ENCODE data around the gene SUGP2.
"Not testable (repeated sequence)": the region's sequence is repeated elsewhere in the genome, so short reads cannot be mapped to it uniquely, and the experiment has no call there.

SUGP2 gene

DNA sequence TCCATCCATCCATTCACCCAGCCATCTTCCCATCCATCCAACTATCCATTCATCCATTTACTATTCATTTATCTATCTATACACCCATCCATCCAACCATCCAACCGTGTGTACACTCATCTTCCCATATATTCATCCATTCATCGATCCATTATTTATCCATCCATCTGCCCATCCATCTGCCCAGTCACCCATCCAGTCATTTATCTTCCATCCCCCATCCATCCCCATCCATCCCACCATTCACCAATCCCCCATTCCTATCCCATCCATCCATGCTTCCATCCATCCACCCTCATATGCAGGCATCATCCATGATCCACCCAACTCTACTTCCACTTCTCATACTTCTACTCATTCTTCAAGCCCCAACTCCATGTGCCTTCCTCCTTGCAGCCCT, 78.3 kb downstream of the SUGP2 start:
- no peak for DNase-seq (ENCODE audit: low read depth in 1 of 2, low spot score in 1 of 2)

DNA sequence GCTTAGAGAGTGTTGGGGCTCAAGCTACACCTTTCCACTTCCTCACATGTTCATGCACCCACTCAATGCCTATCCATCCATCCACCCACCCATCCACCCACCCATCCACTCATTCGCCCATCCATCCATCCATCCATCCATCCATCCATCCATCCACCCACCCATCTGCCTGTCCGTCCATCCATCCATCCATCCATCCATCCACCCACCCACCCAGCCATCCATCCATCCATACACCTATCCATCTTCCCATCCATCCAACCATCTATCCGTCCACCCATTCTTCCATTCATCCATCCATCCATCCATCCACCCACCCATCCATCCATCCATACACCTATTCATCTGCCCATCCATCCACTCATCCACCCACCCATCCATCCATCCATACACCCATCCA, 79.2 kb downstream of the SUGP2 start:
- no peak for DNase-seq (ENCODE audit: low read depth in 1 of 2, low spot score in 1 of 2)

DNA sequence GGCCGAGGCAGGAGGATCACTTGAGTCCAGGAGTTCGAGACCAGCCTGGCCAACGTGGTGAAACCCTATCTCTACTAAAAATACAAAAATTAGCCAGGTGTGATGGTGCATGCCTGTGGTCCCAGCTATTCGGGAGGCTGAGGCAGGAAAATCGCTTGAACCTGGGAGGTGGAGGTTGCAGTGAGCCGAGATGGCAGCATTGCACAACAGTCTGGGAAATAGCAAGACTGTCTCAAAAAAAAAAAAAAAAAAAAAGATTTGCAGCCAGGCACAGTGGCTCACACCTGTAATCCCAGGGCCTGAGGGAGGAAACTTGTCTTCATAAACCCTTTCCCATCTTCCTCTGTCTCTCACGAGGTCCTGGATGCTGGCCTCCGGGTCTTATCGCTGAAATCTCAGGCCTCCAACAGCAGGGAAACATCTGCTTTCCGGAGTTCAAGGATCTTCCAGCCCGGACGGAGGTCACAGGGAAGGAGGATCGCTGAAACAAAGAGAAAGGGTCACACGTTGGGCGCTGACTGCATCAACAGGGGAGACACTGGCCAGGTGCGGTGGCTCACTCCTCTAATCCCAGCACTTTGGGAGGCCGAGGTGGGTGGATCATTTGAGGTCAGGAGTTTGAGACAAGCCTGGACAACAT, 80.8 kb downstream of the SUGP2 start:
- DNase-seq (ENCODE audit: low read depth in 1 of 2, low spot score in 1 of 2), result not testable (repeated sequence)

DNA sequence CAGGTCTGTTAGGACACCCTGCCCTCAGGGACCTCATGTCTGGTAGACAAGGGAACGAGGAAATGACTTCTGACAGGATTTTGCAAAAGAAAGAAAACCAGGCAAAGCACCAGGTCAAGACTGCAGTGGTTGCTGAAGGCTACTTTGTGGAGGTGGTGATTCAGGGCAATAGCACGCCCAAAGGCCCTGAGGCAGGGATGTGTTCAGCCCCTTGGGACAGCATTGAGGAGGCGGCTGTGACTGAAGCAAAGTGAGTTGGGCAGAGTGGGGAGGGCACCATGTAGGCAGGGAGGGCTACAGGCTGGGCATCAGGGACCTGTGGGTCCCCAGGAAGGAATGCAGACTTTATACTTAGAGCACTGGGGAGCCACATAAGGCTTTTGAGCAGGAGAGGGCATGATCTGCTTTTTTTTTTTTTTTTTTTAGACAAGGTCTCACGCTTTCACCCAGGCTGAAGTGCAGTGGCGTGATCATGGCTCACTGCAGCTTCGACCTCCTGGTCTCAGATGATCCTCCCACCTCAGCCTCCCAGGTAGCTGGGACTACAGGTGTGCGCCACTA, 81.5 kb downstream of the SUGP2 start:
- DNase-seq (ENCODE audit: low read depth in 1 of 2, low spot score in 1 of 2), result no peak

DNA sequence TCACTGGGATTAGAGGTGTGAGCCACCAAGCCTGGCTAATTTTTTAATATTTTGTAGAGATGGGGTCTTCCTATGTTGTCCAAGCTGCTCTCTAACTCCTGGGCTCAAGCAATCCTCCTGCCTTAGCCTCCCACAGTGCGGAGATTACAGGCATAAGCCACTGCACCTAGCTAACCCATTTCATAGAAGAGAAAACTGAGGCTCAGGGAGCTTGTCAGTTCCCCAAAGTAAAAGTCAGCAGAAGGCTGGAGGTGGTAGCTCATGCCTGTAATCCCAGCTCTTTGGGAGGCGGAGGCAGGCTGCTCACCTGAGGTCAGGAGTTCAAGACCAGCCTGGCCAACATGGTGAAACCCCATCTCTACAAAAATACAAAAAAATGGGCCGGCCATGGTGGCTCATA, 83.5 kb downstream of the SUGP2 start:
- DNase-seq (ENCODE audit: low read depth in 1 of 2, low spot score in 1 of 2), result no peak

DNA sequence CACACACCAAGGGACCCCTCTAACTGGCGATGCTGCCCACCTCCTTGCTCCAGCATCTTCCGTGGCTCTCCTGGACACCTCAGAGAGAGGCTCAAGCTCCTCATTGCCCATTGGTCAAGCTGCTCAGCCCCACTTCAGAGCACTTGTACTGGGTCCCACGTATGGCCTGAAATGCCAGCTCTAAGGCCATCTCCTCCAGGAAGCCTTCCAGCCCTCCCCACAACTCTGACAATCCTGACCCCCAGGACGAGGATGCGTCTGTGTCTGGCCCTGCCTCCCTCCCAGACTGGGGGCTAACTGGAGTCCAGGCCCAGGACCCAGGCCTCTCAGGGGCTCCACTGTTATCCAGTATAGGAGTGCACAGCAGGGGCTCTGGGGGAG, 84.4 kb downstream of the SUGP2 start:
- no peak for DNase-seq (ENCODE audit: low read depth in 1 of 2, low spot score in 1 of 2)

DNA sequence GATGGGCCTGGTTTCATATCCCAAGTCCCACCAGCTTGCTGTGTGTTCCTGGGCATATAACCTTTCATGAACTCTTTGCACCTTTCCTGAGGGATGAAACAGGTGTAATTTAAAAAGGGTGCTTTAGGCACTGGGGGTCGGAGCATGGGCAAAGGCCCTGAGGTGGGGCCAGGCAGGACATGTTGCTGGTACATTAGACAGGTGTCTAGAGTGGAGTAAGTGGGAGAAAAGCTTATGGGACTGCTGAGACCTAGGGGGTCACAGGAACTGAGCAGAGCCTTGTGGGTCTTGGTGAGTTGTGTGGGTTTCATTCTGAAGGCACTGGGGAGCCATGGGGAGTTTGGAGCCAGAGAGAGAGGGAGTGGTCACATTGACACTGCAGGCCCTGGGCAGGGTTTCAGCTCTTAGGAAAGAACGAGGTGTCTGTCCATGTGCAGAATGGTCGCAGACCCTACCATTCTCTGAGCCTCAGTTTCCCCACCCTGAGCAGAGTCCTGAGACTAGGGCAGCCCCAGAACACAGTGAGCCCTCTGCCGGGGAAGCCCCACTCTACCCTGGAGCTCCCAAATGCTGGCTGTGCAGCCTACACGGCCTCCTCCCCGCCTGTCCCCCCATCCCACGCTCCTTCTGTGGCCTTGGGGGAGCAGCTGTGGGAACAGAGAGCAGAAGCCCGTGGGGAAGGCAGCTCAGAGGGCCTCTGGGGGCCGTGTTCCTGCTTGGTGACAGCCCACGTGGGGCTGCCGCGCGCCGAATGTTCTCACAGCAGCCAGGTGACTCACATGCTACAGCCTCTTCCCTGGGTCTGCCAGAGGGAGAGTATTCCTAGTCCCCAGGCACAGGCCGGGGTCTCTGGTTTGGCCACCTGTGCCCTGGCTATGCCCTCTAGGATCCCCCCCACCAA, 85.0 kb downstream of the SUGP2 start:
- DNase-seq (ENCODE audit: low read depth in 1 of 2, low spot score in 1 of 2), result no peak

DNA sequence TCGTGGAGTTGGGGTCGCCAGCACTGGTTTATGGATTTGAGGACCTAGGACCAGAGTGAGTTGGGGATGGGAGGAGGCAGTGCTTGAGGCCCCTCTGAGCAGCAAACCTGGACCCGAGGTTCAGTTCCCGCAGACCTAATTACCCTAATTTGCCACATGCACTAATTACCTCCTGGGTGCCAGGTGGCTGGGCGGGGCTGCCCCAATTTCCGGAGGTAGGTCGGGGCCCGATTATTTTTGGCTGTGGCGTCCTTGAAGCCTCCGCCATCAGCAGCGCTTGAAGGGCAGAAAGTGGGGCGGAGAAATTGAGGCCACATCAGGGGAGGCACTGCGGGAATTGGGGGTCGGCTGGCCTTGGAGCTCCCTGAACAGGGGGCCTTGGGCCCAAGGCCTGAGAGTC, 86.4 kb downstream of the SUGP2 start:
- DNase-seq (ENCODE audit: low read depth in 1 of 2, low spot score in 1 of 2), result no peak

DNA sequence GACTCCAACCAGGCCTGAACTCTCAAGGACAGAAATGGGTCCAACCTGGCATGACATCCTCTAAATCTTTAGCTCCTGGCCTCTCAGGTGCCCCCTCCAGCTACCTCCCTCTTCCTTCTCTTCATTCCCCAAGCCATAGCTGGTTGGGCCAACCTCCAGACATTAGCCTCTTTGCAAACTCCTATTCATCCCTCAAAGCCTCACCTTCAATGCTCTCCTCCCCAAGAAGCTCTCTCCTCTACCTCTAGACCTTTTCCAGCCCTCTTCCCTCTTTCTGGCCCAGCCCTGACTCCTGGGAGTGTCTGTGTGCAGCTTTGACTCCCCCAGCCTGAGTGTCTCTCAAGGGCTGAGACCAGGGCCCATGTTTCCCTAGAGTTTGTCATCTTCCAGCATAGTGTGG, 87.0 kb downstream of the SUGP2 start:
- no peak for DNase-seq (ENCODE audit: low read depth in 1 of 2, low spot score in 1 of 2)

DNA sequence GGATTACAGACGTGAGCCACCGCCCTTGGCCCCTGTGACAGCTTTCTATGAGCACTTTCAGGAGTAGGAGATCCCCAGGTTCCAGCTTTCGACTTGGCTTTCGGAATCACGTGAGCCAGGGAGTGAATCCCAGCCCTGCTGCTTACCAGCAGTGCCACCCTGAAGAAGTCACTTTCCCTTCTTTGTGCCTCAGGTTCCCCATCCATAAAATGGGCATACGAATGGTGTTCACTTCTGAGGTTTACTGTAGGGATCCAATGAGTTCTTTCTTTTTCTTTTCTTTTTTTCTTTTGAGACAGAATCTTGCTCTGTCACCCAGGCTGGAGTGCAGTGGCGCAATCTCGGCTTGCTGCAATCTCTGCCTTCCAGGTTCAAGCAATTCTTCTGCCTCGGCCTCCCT, 88.0 kb downstream of the SUGP2 start:
- DNase-seq (ENCODE audit: low read depth in 1 of 2, low spot score in 1 of 2), result no peak

DNA sequence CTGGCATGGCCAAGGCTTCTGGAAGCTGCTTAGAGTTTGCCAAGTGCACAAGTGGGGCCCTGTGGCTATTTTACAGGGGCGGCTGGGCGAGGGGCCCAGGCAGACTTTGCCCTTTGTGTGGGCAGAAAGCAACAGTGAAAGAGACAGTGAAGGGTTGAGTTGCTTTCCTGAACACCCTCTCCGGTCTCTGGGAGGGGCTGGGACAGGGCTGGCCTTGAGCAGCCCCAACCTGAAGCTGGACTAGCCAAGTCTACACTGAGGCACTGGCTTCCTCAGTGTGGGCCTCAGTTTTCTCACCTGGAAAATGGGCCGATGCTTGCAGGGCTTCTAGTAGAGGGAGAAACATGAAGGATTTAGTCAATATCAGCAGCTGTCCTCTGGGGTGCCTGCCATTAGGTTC, 89.9 kb downstream of the SUGP2 start:
- no peak for DNase-seq (ENCODE audit: low read depth in 1 of 2, low spot score in 1 of 2)

DNA sequence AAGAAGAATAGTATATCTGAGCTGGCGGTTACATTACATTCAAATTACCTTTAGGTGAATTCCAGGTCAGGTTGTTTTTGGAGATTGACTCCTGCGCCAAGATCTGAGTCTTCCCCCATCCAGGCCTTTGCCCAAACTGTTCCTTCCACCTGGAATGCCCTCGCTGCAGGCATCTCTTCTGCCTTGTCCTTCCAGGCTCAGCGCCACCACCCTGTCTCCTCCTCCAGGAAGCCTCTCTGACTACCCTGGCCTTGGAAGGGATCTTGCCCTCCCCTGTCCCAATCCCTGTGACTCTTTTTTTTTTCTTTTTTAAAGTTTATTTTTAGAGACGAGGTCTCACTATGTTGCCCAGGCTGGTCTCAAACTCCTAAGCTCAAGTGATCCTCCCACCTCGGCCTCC, 90.6 kb downstream of the SUGP2 start:
- DNase-seq (ENCODE audit: low read depth in 1 of 2, low spot score in 1 of 2), result no peak

DNA sequence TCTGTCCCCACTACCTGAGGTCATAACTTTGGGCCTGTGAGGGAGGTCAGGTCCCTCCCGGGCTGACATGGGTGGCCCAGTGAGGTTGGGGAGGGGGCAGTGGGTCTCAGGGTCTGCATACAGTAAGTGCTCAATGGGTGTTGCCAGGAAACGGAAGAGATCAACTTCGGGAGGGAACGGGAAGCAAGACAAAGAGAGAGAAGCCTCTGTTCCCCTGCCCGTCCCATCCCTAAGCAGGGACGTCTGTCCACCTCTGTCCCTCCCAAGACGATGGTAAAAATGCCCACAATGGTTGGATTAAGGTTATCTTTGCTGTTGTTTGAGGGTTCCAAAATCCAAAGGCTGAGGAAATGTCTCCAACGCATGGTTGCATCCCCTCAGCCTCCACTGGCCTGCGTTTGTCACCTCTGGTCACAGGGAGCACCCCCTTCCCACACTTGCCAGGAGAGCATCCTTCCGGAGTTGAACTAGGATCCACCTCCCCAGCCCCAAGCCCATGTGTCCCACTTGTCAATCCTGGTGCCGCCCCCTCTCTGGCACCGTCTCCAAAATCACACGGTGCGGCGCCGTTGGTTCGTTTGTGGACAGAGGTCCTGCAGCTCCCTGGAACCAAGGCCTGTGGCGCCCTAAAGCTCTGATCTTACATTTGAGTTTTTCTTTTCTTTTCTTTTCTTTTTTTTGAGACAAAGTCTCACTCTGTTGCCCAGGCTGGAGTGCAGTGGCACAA, 91.5 kb downstream of the SUGP2 start:
- DNase-seq (ENCODE audit: low read depth in 1 of 2, low spot score in 1 of 2), result no peak
